PC-9 (cell line): ENCODE results near the gene NOL6. TPM values are rescaled to one million over a fixed set of nuclear protein-coding genes. Genes with fewer than 3 reads are reported as not detected.

Experiments used
- BruUV-seq: library from RNA; stranded (reverse); fragments of 400-500 nt; replicated peaks from 2 replicates; lab custom pipeline; 2021; lab: Mats Ljungman, UMichigan
- CTCF ChIA-PET: fragments of 300-600 bp; sonication (Branson Sonifier 250); formaldehyde crosslinking; loops from one replicate; lab custom pipeline; 2022; ENCODE audit warnings: antibody characterized with exemption; lab: Charles Lee
- POLR2A ChIA-PET: fragments of 300-600 bp; sonication (Branson Sonifier 250); formaldehyde crosslinking; loops from one replicate; lab custom pipeline; 2022; ENCODE audit warnings: antibody characterized with exemption; ENCODE audit not compliant: unreplicated experiment; lab: Charles Lee
- DNase-seq, 2 experiments: peaks; one replicate each; pipeline versions ENCODE4 v3.0.0 to v3.0.0-alpha.2; 2015 to 2022; ENCODE audit warnings: mixed read lengths in 1 of 2
- H2AFZ ChIP-seq: fragments of 200-600 bp; sonication (generic); 2 replicates; pipeline ENCODE4 v1.8.1; 2017; ENCODE audit warnings: antibody characterized with exemption
- H3F3A ChIP-seq: fragments of 200-600 bp; sonication (generic); 2 replicates; pipeline ENCODE4 v1.8.1; 2017; ENCODE audit warnings: antibody characterized with exemption, mild to moderate bottlenecking, low read depth; ENCODE audit not compliant: insufficient read depth
- H3K27ac ChIP-seq: fragments of 200-600 bp; sonication (generic); 2 replicates; pipeline ENCODE4 v1.6.1; 2016; ENCODE audit warnings: mixed run types
- H3K27me3 ChIP-seq: fragments of 200-600 bp; sonication (generic); 2 replicates; pipeline ENCODE4 v1.6.1; 2016; ENCODE audit warnings: low read depth, mixed run types; ENCODE audit not compliant: insufficient read depth
- H3K36me3 ChIP-seq: fragments of 200-600 bp; sonication (generic); 2 replicates; pipeline ENCODE4 v1.6.1; 2016; ENCODE audit warnings: low read depth, mixed run types
- H3K4me1 ChIP-seq: fragments of 200-600 bp; sonication (generic); replicated peaks from 2 replicates; pipeline ENCODE4 v1.6.1; 2016; ENCODE audit warnings: mixed run types; ENCODE audit not compliant: insufficient read depth
- H3K4me2 ChIP-seq: fragments of 200-600 bp; sonication (generic); 2 replicates; pipeline ENCODE4 v1.6.1; 2017; ENCODE audit warnings: mixed run types
- H3K4me3 ChIP-seq: fragments of 200-600 bp; sonication (generic); 2 replicates; pipeline ENCODE4 v1.6.1; 2016; ENCODE audit warnings: mixed run types
- H3K79me2 ChIP-seq: fragments of 200-600 bp; sonication (generic); 2 replicates; pipeline ENCODE4 v1.6.1; 2017; ENCODE audit warnings: low read depth, mixed run types
- H3K9me2 ChIP-seq: fragments of 200-600 bp; sonication (generic); 2 replicates; pipeline ENCODE4 v1.8.1; 2017; ENCODE audit warnings: mild to moderate bottlenecking; ENCODE audit not compliant: insufficient read depth
- H3K9me3 ChIP-seq: fragments of 200-600 bp; sonication (generic); 2 replicates; pipeline ENCODE4 v1.8.1; 2016; ENCODE audit warnings: low read depth; ENCODE audit not compliant: insufficient read depth
- H4K20me1 ChIP-seq: fragments of 200-600 bp; sonication (generic); 2 replicates; pipeline ENCODE4 v1.8.1; 2017; ENCODE audit not compliant: insufficient read depth
- CTCF ChIP-seq: fragments of 200-600 bp; sonication (generic); conservative IDR thresholded peaks from 2 replicates; pipeline ENCODE4 v1.6.1; 2017; ENCODE audit warnings: mixed run types, antibody characterized with exemption, mild to moderate bottlenecking, moderate library complexity
- EZH2 ChIP-seq: fragments of 200-600 bp; sonication (generic); IDR thresholded peaks from 2 replicates; pipeline ENCODE4 v1.8.0; 2017; ENCODE audit warnings: antibody characterized with exemption, low read depth
- intact Hi-C: fragments of 100-400 bp; cut with micrococcal nuclease; formaldehyde crosslinking; loops from one replicate; pipeline ENCODE4 v1.10.0; 2022; ENCODE audit not compliant: unreplicated experiment
- total RNA-seq: library from RNA; stranded (reverse); gene quantifications from 2 replicates; pipeline ENCODE4 v1.2.3, GENCODE V29; 2021

The NOL6 gene
- total RNA-seq, 1 experiment from 2014 or later, result 15.5 TPM

GRCh38 chr9:33464045-33464636, 9.6 kb downstream of the NOL6 start:
- H4K20me1 ChIP-seq, result no peaks in the 10 kb centered on the region
- ChIA-PET POLR2A (no interaction called here), CTCF (interaction anchor here (0.7 kb wide), 1 partner anchor 60 kb away, joined by 3 read pairs; no protein-coding TSS in a partner anchor)
- intact Hi-C loops, result no loop called here
- H3K36me3 ChIP-seq, result 0 out of 2 replicates have a peak, but pooled peaks cover 2% of the 10 kb centered on the region
- H3K27me3 ChIP-seq, result no peaks in the 10 kb centered on the region
- H3K4me3 ChIP-seq, result no peak overlapping the region
- H3K9me2 ChIP-seq, result no peaks in the 10 kb centered on the region
- no peaks in the 10 kb centered on the region for H3K79me2 ChIP-seq
- H2AFZ ChIP-seq, result no peak overlapping the region
- DNase-seq, result no peak
- H3K4me1 ChIP-seq, result peaks cover 5% of the 10 kb centered on the region
- H3K27ac ChIP-seq, result no peak overlapping the region
- H3K9me3 ChIP-seq, result no peaks in the 10 kb centered on the region
- BruUV-seq, result no TSS peak
- peaks cover 5% of the 10 kb centered on the region; the same call in 1 of the 2 replicates for H3F3A ChIP-seq
- H3K4me2 ChIP-seq, result no peak overlapping the region
- TF ChIP-seq CTCF (no peak), EZH2 (no peak)

- H2AFZ ChIP-seq, result no peak overlapping the region
- no peaks in the 10 kb centered on the region for H3K79me2 ChIP-seq
- intact Hi-C loops, result no loop called here
- H3K9me3 ChIP-seq, result no peaks in the 10 kb centered on the region
- no peak overlapping the region for H3K4me2 ChIP-seq
- H3K4me1 ChIP-seq, result peaks cover 14% of the 10 kb centered on the region
- POLR2A ChIA-PET, result no interaction called here
- no peak for DNase-seq
- CTCF ChIA-PET, result interaction anchor here (0.7 kb wide), 1 partner anchor 10 kb away, joined by 4 read pairs; no protein-coding TSS in a partner anchor
- H3K4me3 ChIP-seq, result no peak overlapping the region
- no peak overlapping the region for H3K27ac ChIP-seq
- no peaks in the 10 kb centered on the region for H3K27me3 ChIP-seq
- H3K36me3 ChIP-seq, result 0 out of 2 replicates have a peak, but pooled peaks cover 2% of the 10 kb centered on the region
- no TSS peak for BruUV-seq
- TF ChIP-seq CTCF (no peak), EZH2 (no peak)
- peaks cover 10% of the 10 kb centered on the region; the same call in 1 of the 2 replicates for H3F3A ChIP-seq
- no peaks in the 10 kb centered on the region for H4K20me1 ChIP-seq
- no peaks in the 10 kb centered on the region for H3K9me2 ChIP-seq
Observed at GRCh38 chr9:33463151-33463550, 10.6 kb downstream of the NOL6 start.

- Histone ChIP-seq H3K4me2 (no peak overlapping the region), H2AFZ (no peak overlapping the region), H3K9me2 (no peaks in the 10 kb centered on the region), H3K9me3 (no peaks in the 10 kb centered on the region), H4K20me1 (no peaks in the 10 kb centered on the region), H3K27ac (no peak overlapping the region), H3K79me2 (no peaks in the 10 kb centered on the region), H3K27me3 (no peaks in the 10 kb centered on the region), H3F3A (peaks cover 10% of the 10 kb centered on the region; the same call in 1 of the 2 replicates), H3K4me3 (no peak overlapping the region), H3K4me1 (peaks cover 22% of the 10 kb centered on the region), H3K36me3 (0 out of 2 replicates have a peak, but pooled peaks cover 2% of the 10 kb centered on the region)
- TF ChIP-seq CTCF, result no peak
- intact Hi-C loops, result no loop called here
- CTCF ChIA-PET, result no interaction called here
- no TSS peak for BruUV-seq
- POLR2A ChIA-PET, result no interaction called here
- DNase-seq, result no peak
Observed at GRCh38 chr9:33461492-33461891, 12.2 kb downstream of the NOL6 start.
